ENCODE measurements around the gene CACNA1B. TPM values are rescaled to one million over a fixed set of nuclear protein-coding genes. Genes with fewer than 3 reads are reported as not detected.

Gene CACNA1B
- polyA plus RNA-seq, 4 donors = under 0.01 to 0.91 (median 0.18) TPM; not detected in 1

- H3K4me1 ChIP-seq (ENCODE audit: control insufficient read depth in 3 of 3, insufficient read depth in 2 of 3, low read depth in 1 of 3, low read length in 2 of 3) = no peaks in the 10 kb centered on the region
- FAIRE-seq (no peak), DNase-seq (no peak)
- no peak overlapping the region for H3K4me3 ChIP-seq (ENCODE audit: low read depth in 1 of 3, low read length in 3 of 3)
- no peaks in the 10 kb centered on the region for H3K9me3 ChIP-seq (ENCODE audit: control insufficient read depth in 2 of 2, insufficient read depth in 1 of 2, low read depth in 1 of 2, low read length in 1 of 2)
- peaks cover 15 to 65% (median 17%) of the 10 kb centered on the region in 3 donors for H3K36me3 ChIP-seq (ENCODE audit: control insufficient read depth in 3 of 3, insufficient read depth in 2 of 3, low read depth in 1 of 3, low read length in 3 of 3)
- WGBS, 3 donors = 97 to 98% (median 97%) methylated on average over 65 to 66 of the region's 66 CpGs
- no peaks in the 10 kb centered on the region for H3K27me3 ChIP-seq (ENCODE audit: control insufficient read depth in 3 of 3, insufficient read depth in 3 of 3, low read length in 3 of 3)
- no peak overlapping the region for H3K27ac ChIP-seq (ENCODE audit: low read depth in 1 of 3, low read length in 2 of 3)
Measured at GRCh38 chr9:137834846-137835546, 42.6 kb upstream of the CACNA1B start.

- WGBS, 3 donors = 91 to 92% (median 92%) methylated on average over 28 of the region's 28 CpGs
- Histone ChIP-seq H3K4me3 (ENCODE audit: low read depth in 1 of 3, low read length in 3 of 3) (no peak overlapping the region), H3K27me3 (ENCODE audit: control insufficient read depth in 3 of 3, insufficient read depth in 3 of 3, low read length in 3 of 3) (no peaks in the 10 kb centered on the region), H3K36me3 (ENCODE audit: control insufficient read depth in 3 of 3, insufficient read depth in 2 of 3, low read depth in 1 of 3, low read length in 3 of 3) (peaks cover 15 to 57% (median 17%) of the 10 kb centered on the region in 3 donors), H3K9me3 (ENCODE audit: control insufficient read depth in 2 of 2, insufficient read depth in 1 of 2, low read depth in 1 of 2, low read length in 1 of 2) (no peaks in the 10 kb centered on the region), H3K27ac (ENCODE audit: low read depth in 1 of 3, low read length in 2 of 3) (no peak overlapping the region), H3K4me1 (ENCODE audit: control insufficient read depth in 3 of 3, insufficient read depth in 2 of 3, low read depth in 1 of 3, low read length in 2 of 3) (no peaks in the 10 kb centered on the region)
- FAIRE-seq = no peak
- no peak for DNase-seq
Measured at GRCh38 chr9:137836151-137836830, 41.3 kb upstream of the CACNA1B start.

GRCh38 chr9:137836831-137837241, 40.7 kb upstream of the CACNA1B start:
- no peak overlapping the region for H3K27ac ChIP-seq (ENCODE audit: low read depth in 1 of 3, low read length in 2 of 3)
- 83 to 89% (median 83%) methylated on average over 12 of the region's 12 CpGs for WGBS, 3 donors
- no peak for DNase-seq
- peaks cover 15 to 54% (median 17%) of the 10 kb centered on the region in 3 donors for H3K36me3 ChIP-seq (ENCODE audit: control insufficient read depth in 3 of 3, insufficient read depth in 2 of 3, low read depth in 1 of 3, low read length in 3 of 3)
- no peak for FAIRE-seq
- H3K27me3 ChIP-seq (ENCODE audit: control insufficient read depth in 3 of 3, insufficient read depth in 3 of 3, low read length in 3 of 3) = no peaks in the 10 kb centered on the region
- H3K4me3 ChIP-seq (ENCODE audit: low read depth in 1 of 3, low read length in 3 of 3) = no peak overlapping the region
- no peaks in the 10 kb centered on the region for H3K9me3 ChIP-seq (ENCODE audit: control insufficient read depth in 2 of 2, insufficient read depth in 1 of 2, low read depth in 1 of 2, low read length in 1 of 2)
- H3K4me1 ChIP-seq (ENCODE audit: control insufficient read depth in 3 of 3, insufficient read depth in 2 of 3, low read depth in 1 of 3, low read length in 2 of 3) = no peaks in the 10 kb centered on the region

GRCh38 chr9:137837345-137838278, 40.0 kb upstream of the CACNA1B start:
- WGBS, 3 donors = 93 to 96% (median 94%) methylated on average over 19 to 20 of the region's 20 CpGs
- no peak for DNase-seq
- H3K9me3 ChIP-seq (ENCODE audit: control insufficient read depth in 2 of 2, insufficient read depth in 1 of 2, low read depth in 1 of 2, low read length in 1 of 2) = no peaks in the 10 kb centered on the region
- H3K27me3 ChIP-seq (ENCODE audit: control insufficient read depth in 3 of 3, insufficient read depth in 3 of 3, low read length in 3 of 3) = no peaks in the 10 kb centered on the region
- no peak overlapping the region for H3K4me3 ChIP-seq (ENCODE audit: low read depth in 1 of 3, low read length in 3 of 3)
- no peak overlapping the region for H3K27ac ChIP-seq (ENCODE audit: low read depth in 1 of 3, low read length in 2 of 3)
- peaks cover 14 to 46% (median 15%) of the 10 kb centered on the region in 3 donors for H3K36me3 ChIP-seq (ENCODE audit: control insufficient read depth in 3 of 3, insufficient read depth in 2 of 3, low read depth in 1 of 3, low read length in 3 of 3)
- no peak for FAIRE-seq
- H3K4me1 ChIP-seq (ENCODE audit: control insufficient read depth in 3 of 3, insufficient read depth in 2 of 3, low read depth in 1 of 3, low read length in 2 of 3) = no peaks in the 10 kb centered on the region

DNA sequence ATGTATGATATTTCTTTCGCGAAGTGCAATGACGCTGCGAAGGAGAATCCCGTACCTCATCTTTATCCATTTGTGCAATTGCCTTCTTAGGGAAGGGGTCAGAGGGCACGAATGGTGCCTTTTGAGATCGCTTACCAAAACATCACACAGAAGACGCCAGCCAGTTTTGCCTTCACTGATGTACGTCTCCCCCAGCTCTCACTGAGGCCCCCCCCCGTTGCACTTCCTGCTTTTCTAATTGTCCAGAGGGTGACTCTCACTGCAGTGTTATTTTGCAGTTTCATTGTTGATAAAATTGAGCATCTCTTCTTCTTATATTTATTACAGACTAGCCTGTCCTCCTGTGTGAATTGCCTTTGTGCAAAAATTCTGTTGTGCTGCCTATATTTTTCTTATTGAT, 39.0 kb upstream of the CACNA1B start:
- FAIRE-seq (no peak), DNase-seq (no peak)
- WGBS, 3 donors = 95 to 98% (median 96%) methylated on average over 10 of the region's 10 CpGs
- no peaks in the 10 kb centered on the region for H3K27me3 ChIP-seq (ENCODE audit: control insufficient read depth in 3 of 3, insufficient read depth in 3 of 3, low read length in 3 of 3)
- peaks cover 10 to 36% (median 15%) of the 10 kb centered on the region in 3 donors for H3K36me3 ChIP-seq (ENCODE audit: control insufficient read depth in 3 of 3, insufficient read depth in 2 of 3, low read depth in 1 of 3, low read length in 3 of 3)
- no peaks in the 10 kb centered on the region for H3K4me1 ChIP-seq (ENCODE audit: control insufficient read depth in 3 of 3, insufficient read depth in 2 of 3, low read depth in 1 of 3, low read length in 2 of 3)
- no peak overlapping the region for H3K27ac ChIP-seq (ENCODE audit: low read depth in 1 of 3, low read length in 2 of 3)
- H3K4me3 ChIP-seq (ENCODE audit: low read depth in 1 of 3, low read length in 3 of 3) = no peak overlapping the region
- no peaks in the 10 kb centered on the region for H3K9me3 ChIP-seq (ENCODE audit: control insufficient read depth in 2 of 2, insufficient read depth in 1 of 2, low read depth in 1 of 2, low read length in 1 of 2)

DNA sequence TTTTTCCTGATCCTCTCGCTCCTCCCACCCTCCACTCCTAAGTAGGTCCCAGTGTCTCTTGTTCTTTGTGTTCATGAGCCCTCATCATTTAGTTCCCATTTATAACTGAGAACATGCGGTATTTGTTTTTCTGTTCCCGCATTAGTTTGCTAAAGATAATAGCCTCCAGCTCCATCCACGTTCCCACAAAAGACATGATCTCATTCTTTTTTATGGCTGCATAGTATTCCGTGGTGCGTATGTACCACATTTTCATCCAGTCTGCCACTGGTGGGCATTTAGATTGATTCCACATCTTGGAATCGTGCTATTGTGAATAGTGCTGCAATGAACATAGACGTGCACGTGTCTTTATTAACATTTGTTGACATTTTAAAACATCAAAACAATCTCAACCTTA, 34.2 kb upstream of the CACNA1B start:
- FAIRE-seq (no peak), DNase-seq (no peak)
- 91 to 92% (median 92%) methylated on average over 9 of the region's 9 CpGs for WGBS, 3 donors
- no peaks in the 10 kb centered on the region for H3K4me1 ChIP-seq (ENCODE audit: control insufficient read depth in 3 of 3, insufficient read depth in 2 of 3, low read depth in 1 of 3, low read length in 2 of 3)
- H3K27me3 ChIP-seq (ENCODE audit: control insufficient read depth in 3 of 3, insufficient read depth in 3 of 3, low read length in 3 of 3) = no peaks in the 10 kb centered on the region
- H3K36me3 ChIP-seq (ENCODE audit: control insufficient read depth in 3 of 3, insufficient read depth in 2 of 3, low read depth in 1 of 3, low read length in 3 of 3) = peaks cover 0 to 2% (median 0%) of the 10 kb centered on the region in 3 donors
- H3K9me3 ChIP-seq (ENCODE audit: control insufficient read depth in 2 of 2, insufficient read depth in 1 of 2, low read depth in 1 of 2, low read length in 1 of 2) = no peaks in the 10 kb centered on the region
- H3K27ac ChIP-seq (ENCODE audit: low read depth in 1 of 3, low read length in 2 of 3) = no peak overlapping the region
- no peak overlapping the region for H3K4me3 ChIP-seq (ENCODE audit: low read depth in 1 of 3, low read length in 3 of 3)

DNA sequence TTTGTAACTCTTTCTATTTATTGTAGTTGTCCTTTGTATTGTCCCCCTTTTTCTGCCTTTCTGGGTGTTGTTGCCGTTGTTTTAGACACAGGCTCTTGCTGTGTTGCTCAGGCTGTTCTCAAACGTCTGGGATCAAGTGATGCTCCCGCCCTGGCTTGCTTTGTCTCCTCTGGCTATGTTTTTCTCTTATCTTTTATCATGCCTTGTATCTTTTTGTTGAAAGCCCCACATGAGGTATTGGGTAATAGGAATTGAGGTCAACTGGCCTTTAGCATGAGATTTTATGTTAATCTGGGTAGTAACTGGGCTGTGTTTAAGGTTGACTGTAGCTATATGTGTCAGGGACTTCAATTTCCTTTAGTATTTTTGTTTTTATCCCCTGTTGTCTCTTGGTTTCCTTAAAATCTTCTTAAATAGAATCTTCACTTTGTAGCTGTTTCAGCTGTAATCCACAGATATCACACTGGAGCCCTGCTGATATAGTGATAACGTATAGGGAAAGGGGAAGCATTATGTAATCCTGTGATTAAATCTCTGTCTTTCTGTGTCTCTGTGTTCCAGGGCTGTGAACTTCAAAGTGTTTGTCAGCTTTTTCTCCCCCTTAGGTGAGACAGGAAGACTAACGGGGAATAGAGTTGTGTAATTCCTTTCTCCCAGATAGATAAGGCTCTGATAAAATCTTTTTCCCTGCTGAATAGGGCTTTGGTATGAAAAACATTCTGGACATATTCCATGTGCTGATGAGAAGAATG, 25.9 kb upstream of the CACNA1B start:
- 51 to 59% (median 54%) methylated on average over 5 of the region's 5 CpGs for WGBS, 3 donors
- no peak overlapping the region for H3K27ac ChIP-seq (ENCODE audit: low read depth in 1 of 3, low read length in 2 of 3)
- H3K9me3 ChIP-seq (ENCODE audit: control insufficient read depth in 2 of 2, insufficient read depth in 1 of 2, low read depth in 1 of 2, low read length in 1 of 2) = peaks cover 0 to 18% of the 10 kb centered on the region in 2 donors
- DNase-seq (no peak), FAIRE-seq (no peak)
- no peak overlapping the region for H3K4me3 ChIP-seq (ENCODE audit: low read depth in 1 of 3, low read length in 3 of 3)
- no peaks in the 10 kb centered on the region for H3K4me1 ChIP-seq (ENCODE audit: control insufficient read depth in 3 of 3, insufficient read depth in 2 of 3, low read depth in 1 of 3, low read length in 2 of 3)
- no peaks in the 10 kb centered on the region for H3K36me3 ChIP-seq (ENCODE audit: control insufficient read depth in 3 of 3, insufficient read depth in 2 of 3, low read depth in 1 of 3, low read length in 3 of 3)
- no peaks in the 10 kb centered on the region for H3K27me3 ChIP-seq (ENCODE audit: control insufficient read depth in 3 of 3, insufficient read depth in 3 of 3, low read length in 3 of 3)
